Stimulated activated naive CD8-positive, alpha-beta T cell treated with anti-CD3 and anti-CD28 coated beads, Interleukin-15, Interleukin-2, amounts not matched to agents 100 ng/mL and 50 ng/mL, for 24 hours (primary cell): ENCODE measurements around the gene SLC27A2.

ENCODE experiments used
- H3K27ac Mint-ChIP-seq: one replicate; pipeline ENCODE4 v1.8.0; 2021; ENCODE audit warnings: mild to moderate bottlenecking, mixed read lengths
- H3K27me3 Mint-ChIP-seq: one replicate; pipeline ENCODE4 v1.8.0; 2021; ENCODE audit warnings: mixed read lengths
- H3K36me3 Mint-ChIP-seq: one replicate; pipeline ENCODE4 v1.8.0; 2021; ENCODE audit warnings: low read depth, mixed read lengths
- H3K4me1 Mint-ChIP-seq: one replicate; pipeline ENCODE4 v1.8.0; 2021; ENCODE audit warnings: low read depth, mixed read lengths
- H3K4me3 Mint-ChIP-seq: one replicate; pipeline ENCODE4 v1.8.0; 2021; ENCODE audit warnings: mild to moderate bottlenecking, mixed read lengths
- H3K9me3 Mint-ChIP-seq: one replicate; pipeline ENCODE4 v1.8.0; 2021; ENCODE audit warnings: mixed read lengths

Gene SLC27A2

GRCh38 chr15:50232791-50233190 is 50.8 kb downstream of the SLC27A2 start:
- H3K36me3 Mint-ChIP-seq, result peaks cover 13% of the 10 kb centered on the region
- H3K27ac Mint-ChIP-seq, result no peak overlapping the region
- no peaks in the 10 kb centered on the region for H3K27me3 Mint-ChIP-seq
- H3K4me3 Mint-ChIP-seq, result no peak overlapping the region
- H3K9me3 Mint-ChIP-seq, result no peaks in the 10 kb centered on the region
- no peaks in the 10 kb centered on the region for H3K4me1 Mint-ChIP-seq

- H3K27me3 Mint-ChIP-seq, result no peaks in the 10 kb centered on the region
- H3K4me1 Mint-ChIP-seq, result no peaks in the 10 kb centered on the region
- no peak overlapping the region for H3K4me3 Mint-ChIP-seq
- H3K27ac Mint-ChIP-seq, result no peak overlapping the region
- peaks cover 13% of the 10 kb centered on the region for H3K36me3 Mint-ChIP-seq
- no peaks in the 10 kb centered on the region for H3K9me3 Mint-ChIP-seq
These were observed 51.3 kb downstream of the SLC27A2 start for GRCh38 chr15:50233192-50233736.

GRCh38 chr15:50234764-50235163 is 52.8 kb downstream of the SLC27A2 start:
- no peak overlapping the region for H3K4me3 Mint-ChIP-seq
- H3K27ac Mint-ChIP-seq, result no peak overlapping the region
- no peaks in the 10 kb centered on the region for H3K4me1 Mint-ChIP-seq
- H3K27me3 Mint-ChIP-seq, result no peaks in the 10 kb centered on the region
- H3K36me3 Mint-ChIP-seq, result peaks cover 3% of the 10 kb centered on the region
- no peaks in the 10 kb centered on the region for H3K9me3 Mint-ChIP-seq

- no peaks in the 10 kb centered on the region for H3K9me3 Mint-ChIP-seq
- H3K27me3 Mint-ChIP-seq, result no peaks in the 10 kb centered on the region
- H3K27ac Mint-ChIP-seq, result no peak overlapping the region
- peaks cover 3% of the 10 kb centered on the region for H3K36me3 Mint-ChIP-seq
- H3K4me1 Mint-ChIP-seq, result peaks cover under 1% of the 10 kb centered on the region
- H3K4me3 Mint-ChIP-seq, result no peak overlapping the region
These were observed 53.8 kb downstream of the SLC27A2 start for GRCh38 chr15:50235794-50236193.

- Mint-ChIP-seq H3K27me3 (no peaks in the 10 kb centered on the region), H3K9me3 (no peaks in the 10 kb centered on the region), H3K4me3 (no peak overlapping the region), H3K4me1 (peaks cover 7% of the 10 kb centered on the region), H3K27ac (no peak overlapping the region), H3K36me3 (peaks cover 2% of the 10 kb centered on the region)
These were observed 54.4 kb downstream of the SLC27A2 start for GRCh38 chr15:50236433-50236832.

GRCh38 chr15:50238255-50238654 is 56.3 kb downstream of the SLC27A2 start:
- Mint-ChIP-seq H3K27ac (peak overlapping the region; percentile 28), H3K27me3 (no peaks in the 10 kb centered on the region), H3K36me3 (no peaks in the 10 kb centered on the region), H3K4me1 (peaks cover 16% of the 10 kb centered on the region), H3K9me3 (no peaks in the 10 kb centered on the region), H3K4me3 (no peak overlapping the region)

- H3K27me3 Mint-ChIP-seq, result no peaks in the 10 kb centered on the region
- peak overlapping the region; percentile 74 for H3K27ac Mint-ChIP-seq
- H3K4me1 Mint-ChIP-seq, result peaks cover 25% of the 10 kb centered on the region
- no peak overlapping the region for H3K4me3 Mint-ChIP-seq
- no peaks in the 10 kb centered on the region for H3K9me3 Mint-ChIP-seq
- H3K36me3 Mint-ChIP-seq, result no peaks in the 10 kb centered on the region
These were observed 59.9 kb downstream of the SLC27A2 start for GRCh38 chr15:50241684-50242450.

GRCh38 chr15:50244153-50244552 is 62.2 kb downstream of the SLC27A2 start:
- Mint-ChIP-seq H3K27me3 (no peaks in the 10 kb centered on the region), H3K9me3 (no peaks in the 10 kb centered on the region), H3K36me3 (peaks cover 3% of the 10 kb centered on the region), H3K4me3 (no peak overlapping the region), H3K4me1 (peaks cover 45% of the 10 kb centered on the region), H3K27ac (no peak overlapping the region)

- Mint-ChIP-seq H3K27ac (no peak overlapping the region), H3K4me3 (no peak overlapping the region), H3K4me1 (peaks cover 52% of the 10 kb centered on the region), H3K9me3 (no peaks in the 10 kb centered on the region), H3K27me3 (no peaks in the 10 kb centered on the region), H3K36me3 (peaks cover 3% of the 10 kb centered on the region)
These were observed 63.1 kb downstream of the SLC27A2 start for GRCh38 chr15:50244959-50245624.

GRCh38 chr15:50246631-50247030 is 64.6 kb downstream of the SLC27A2 start:
- H3K27me3 Mint-ChIP-seq, result peaks cover 5% of the 10 kb centered on the region
- H3K4me3 Mint-ChIP-seq, result no peak overlapping the region
- H3K36me3 Mint-ChIP-seq, result peaks cover 3% of the 10 kb centered on the region
- H3K4me1 Mint-ChIP-seq, result peaks cover 43% of the 10 kb centered on the region
- H3K27ac Mint-ChIP-seq, result no peak overlapping the region
- H3K9me3 Mint-ChIP-seq, result no peaks in the 10 kb centered on the region

GRCh38 chr15:50247819-50248655 is 66.0 kb downstream of the SLC27A2 start:
- H3K4me3 Mint-ChIP-seq, result peak overlapping the region; percentile 78
- no peaks in the 10 kb centered on the region for H3K9me3 Mint-ChIP-seq
- peak overlapping the region; percentile 97 for H3K27ac Mint-ChIP-seq
- H3K36me3 Mint-ChIP-seq, result peaks cover 3% of the 10 kb centered on the region
- H3K4me1 Mint-ChIP-seq, result peaks cover 36% of the 10 kb centered on the region
- peaks cover 5% of the 10 kb centered on the region for H3K27me3 Mint-ChIP-seq

GRCh38 chr15:50248994-50249582 is 67.1 kb downstream of the SLC27A2 start:
- H3K9me3 Mint-ChIP-seq, result no peaks in the 10 kb centered on the region
- peak overlapping the region; percentile 78 for H3K4me3 Mint-ChIP-seq
- H3K27me3 Mint-ChIP-seq, result peaks cover 5% of the 10 kb centered on the region
- H3K4me1 Mint-ChIP-seq, result peaks cover 36% of the 10 kb centered on the region
- peaks cover 3% of the 10 kb centered on the region for H3K36me3 Mint-ChIP-seq
- peak overlapping the region; percentile 97 for H3K27ac Mint-ChIP-seq

GRCh38 chr15:50249704-50250103 is 67.7 kb downstream of the SLC27A2 start:
- H3K4me1 Mint-ChIP-seq, result peaks cover 36% of the 10 kb centered on the region
- peaks cover 3% of the 10 kb centered on the region for H3K36me3 Mint-ChIP-seq
- H3K27me3 Mint-ChIP-seq, result peaks cover 5% of the 10 kb centered on the region
- no peak overlapping the region for H3K4me3 Mint-ChIP-seq
- peak overlapping the region; percentile 97 for H3K27ac Mint-ChIP-seq
- H3K9me3 Mint-ChIP-seq, result no peaks in the 10 kb centered on the region

- Mint-ChIP-seq H3K4me3 (no peak overlapping the region), H3K27me3 (peaks cover 5% of the 10 kb centered on the region), H3K4me1 (peaks cover 36% of the 10 kb centered on the region), H3K9me3 (no peaks in the 10 kb centered on the region), H3K36me3 (peaks cover 3% of the 10 kb centered on the region), H3K27ac (no peak overlapping the region)
These were observed 68.9 kb downstream of the SLC27A2 start for GRCh38 chr15:50250760-50251394.
